ENCODE measurements around the gene MYRIP.

DNA sequence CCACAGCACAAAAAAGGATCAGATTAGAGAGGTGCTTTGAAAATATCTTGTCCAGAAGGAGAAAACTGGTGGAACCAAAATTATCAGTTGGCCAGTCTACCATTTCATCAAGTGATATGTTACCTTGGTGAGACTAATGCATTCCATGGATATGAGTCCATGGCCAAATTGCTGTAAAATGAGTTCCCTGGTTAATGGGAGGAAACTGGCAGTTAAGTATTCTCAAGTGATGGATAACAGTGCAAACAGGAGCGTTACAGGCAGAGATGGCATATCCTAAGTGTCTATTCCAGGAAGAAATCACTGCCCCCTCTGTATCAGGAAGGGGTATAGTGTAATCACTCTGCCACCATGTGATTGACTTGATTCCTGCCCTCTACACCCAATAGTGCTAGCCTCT is 34.0 kb downstream of the MYRIP start:
- TF ChIP-seq CTCF (IDR thresholded peaks at IDR 0.05 in 2 of 3, conservative IDR thresholded peaks at IDR 0.05 in 1 of 3; ENCODE audit: control insufficient read depth in 2 of 3, extremely low read depth in 1 of 3, insufficient read depth in 1 of 3, low read depth in 3 of 3, low read length in 3 of 3) (no peak), POLR2A (IDR thresholded peaks at IDR 0.05; ENCODE audit: low read depth, low read length) (no peak), RELB (IDR thresholded peaks at IDR 0.05; ENCODE audit: low read depth) (no peak), RAD21 (IDR thresholded peaks at IDR 0.05; ENCODE audit: insufficient read depth, low read depth, low read length) (no peak), EZH2 (IDR thresholded peaks at IDR 0.05; ENCODE audit: borderline replicate concordance, control insufficient read depth, low read depth, low read length) (no peak), SIN3A (IDR thresholded peaks at IDR 0.05; ENCODE audit: low read depth, low read length) (no peak), MXI1 (IDR thresholded peaks at IDR 0.05; ENCODE audit: low read depth, low read length) (no peak), SIX5 (IDR thresholded peaks at IDR 0.05; ENCODE audit: low read depth, low read length, severe bottlenecking) (no peak), YBX1 (IDR thresholded peaks at IDR 0.05) (no peak), HCFC1 (IDR thresholded peaks at IDR 0.05; ENCODE audit: low read length) (no peak)

Data from GM12878 (cell line).